NAMALWA (cell line): ENCODE results near the gene TMEM30B.

ENCODE experiments used
- DNase-seq: peaks from one replicate; pipeline ENCODE4 v3.0.0-alpha.2; 2015; ENCODE audit warnings: low spot score

TMEM30B gene

DNA sequence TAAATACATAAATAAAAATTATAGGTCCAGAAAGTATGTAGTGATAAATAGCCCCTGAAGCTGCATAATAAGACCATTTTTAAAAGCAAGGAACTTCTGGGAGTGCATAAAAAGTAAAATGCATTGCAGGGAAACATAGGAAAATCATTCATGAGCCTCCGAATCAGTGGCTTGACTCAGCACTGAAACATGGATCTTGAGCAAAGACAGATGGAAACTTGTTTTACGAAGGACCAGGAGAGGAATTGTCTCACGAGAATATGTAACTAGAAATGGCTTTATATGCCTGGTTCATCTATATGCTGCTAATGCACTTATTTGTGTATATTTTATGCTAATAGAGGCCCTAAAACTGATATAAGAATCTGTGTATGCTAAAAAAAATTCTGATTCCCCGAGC is 14.7 kb downstream of the TMEM30B start:
- no peak for DNase-seq

DNA sequence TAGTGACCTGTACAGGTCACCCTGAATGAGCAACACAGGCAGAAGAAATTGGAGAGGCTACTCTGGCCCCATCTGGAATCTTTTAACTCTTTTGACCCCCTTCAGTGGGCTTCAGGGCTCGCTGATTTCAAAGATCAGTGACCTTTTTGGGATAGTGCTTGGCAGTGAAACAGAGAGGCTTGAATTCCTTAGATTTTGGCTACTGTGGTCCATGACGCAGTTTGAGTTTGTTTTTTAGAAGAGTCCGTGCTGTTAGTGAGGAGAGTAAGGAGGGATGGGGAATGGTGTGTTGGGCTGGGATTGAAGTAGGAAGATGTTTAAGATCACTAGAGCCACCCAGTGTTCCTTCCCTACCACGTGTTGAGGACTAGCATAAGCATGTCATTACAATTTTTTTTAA is 16.5 kb downstream of the TMEM30B start:
- no peak for DNase-seq

DNA sequence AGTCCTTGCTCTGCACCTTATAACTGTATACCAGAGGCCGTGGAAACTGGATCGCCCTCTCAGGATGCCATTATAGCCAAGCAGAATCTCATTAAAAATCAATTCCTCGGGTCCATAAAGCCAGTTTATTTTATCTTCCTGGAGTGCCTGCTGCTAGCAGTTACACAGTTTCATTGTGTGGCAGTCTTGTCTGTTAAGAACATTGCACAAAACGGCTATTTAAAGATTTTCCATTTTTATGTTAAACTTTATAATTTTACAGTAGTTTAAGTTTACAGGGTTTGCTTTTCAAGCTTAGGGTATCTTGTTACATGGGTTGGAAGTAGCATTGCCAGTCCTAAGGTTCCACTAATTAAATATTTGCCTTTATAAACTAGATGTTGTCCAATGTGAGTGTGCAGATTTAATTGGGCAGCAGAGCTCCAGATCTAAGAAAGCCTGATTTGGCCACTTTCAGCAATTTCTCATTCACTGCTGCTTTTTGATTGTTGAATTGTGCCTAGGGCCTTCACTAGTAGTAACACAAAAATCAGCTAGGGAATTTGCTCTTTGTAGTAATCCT is 17.0 kb downstream of the TMEM30B start:
- DNase-seq, result no peak

DNA sequence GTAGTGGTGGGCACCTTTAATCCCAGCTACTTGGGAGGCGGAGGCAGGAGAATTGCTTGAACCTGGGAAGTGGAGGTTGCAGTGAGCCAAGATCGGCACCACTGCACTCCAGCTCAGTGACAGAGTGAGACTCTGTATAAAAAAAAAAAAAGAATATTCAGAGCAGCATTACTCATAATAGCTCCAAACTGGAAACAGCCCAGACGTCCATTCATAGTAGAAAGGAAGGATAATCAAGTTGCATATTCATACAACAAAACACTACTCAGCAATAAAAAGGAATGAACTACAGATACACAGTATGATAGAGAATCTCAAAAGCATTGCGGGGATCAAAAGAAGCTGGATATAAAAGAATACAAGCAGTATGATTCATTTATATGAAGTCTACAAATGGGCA is 19.1 kb downstream of the TMEM30B start:
- no peak for DNase-seq

DNA sequence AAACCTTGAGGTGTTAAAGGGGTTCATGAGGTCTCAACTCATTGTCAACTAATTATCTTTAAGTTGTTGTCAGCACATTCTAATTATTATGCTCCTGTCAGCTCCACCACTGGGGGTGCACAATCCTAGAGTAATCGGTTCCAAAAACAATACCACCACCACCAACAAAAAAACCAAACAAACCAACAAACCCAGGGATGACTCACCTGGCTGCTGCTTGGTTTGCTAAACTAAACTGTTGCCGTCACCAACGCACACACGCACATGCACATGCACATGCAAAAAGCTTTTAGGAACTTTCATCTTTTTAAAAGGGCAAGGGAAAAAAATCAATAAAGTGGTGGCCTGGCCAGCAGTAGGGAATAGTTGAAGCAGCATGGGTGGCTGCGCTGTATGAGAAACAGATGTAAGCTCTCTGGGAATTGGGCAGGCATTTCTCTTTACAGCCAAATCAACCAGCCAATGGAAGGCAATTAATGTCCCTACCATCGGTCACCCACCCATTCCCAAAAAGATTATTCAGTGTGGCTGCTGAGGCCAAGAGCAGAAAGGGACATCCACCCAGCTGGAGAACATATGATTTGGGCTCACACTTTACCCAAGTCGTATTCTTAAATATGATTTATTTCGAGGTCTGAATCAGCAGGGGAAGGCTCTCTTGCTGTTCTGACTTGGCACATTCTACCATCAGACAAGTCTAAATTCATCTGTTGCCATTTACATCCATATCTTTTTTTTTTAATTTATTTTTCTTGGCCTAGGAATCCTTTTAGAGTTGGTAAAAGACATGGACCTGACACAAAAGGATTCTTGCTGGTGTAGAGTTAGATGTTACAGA is 20.0 kb downstream of the TMEM30B start:
- DNase-seq, result no peak

DNA sequence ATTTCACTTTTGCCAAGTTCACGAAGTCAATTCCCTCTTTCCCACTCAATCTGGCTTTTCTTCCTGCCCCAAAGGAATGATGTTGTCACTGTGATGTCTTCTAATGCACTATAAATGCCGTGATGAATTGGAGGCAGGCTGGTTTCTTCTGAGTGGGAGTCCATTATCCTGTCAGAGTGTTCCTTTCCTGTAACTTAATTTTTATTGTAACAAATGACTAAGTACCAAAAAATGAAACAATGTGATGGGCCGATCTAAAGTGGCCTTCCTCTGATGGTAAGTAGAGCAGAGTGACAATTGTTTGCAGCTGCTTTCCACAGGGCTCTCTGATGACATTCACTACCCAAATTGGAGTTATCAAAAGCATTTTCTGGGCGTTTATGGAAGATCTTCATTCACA is 22.2 kb downstream of the TMEM30B start:
- no peak for DNase-seq

DNA sequence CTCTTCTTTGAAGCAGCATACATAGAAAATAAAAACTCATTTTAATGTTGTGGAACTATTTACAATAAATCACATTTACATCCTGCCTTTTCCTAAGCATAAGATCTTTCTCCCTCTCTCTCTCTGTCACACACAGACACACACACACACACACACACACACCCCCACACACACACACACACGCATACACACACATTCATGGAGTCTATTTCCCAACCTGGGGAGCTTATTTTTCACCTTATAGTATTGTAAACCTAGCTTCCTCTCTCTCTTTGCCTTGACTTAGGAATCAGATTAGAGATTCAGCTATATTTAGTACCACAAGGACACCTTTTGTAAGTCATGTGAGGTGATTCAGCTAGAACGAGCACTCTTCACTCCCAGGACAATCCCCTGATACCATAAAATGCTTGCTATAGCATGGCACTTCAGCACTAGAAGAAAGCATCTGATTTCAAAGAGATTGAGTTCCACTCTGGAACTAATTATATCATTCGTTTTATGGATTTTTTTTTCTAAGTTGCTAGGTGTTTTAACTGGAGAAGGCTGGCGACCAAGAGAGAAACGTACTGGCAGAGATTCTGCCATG is 23.6 kb downstream of the TMEM30B start:
- no peak for DNase-seq

DNA sequence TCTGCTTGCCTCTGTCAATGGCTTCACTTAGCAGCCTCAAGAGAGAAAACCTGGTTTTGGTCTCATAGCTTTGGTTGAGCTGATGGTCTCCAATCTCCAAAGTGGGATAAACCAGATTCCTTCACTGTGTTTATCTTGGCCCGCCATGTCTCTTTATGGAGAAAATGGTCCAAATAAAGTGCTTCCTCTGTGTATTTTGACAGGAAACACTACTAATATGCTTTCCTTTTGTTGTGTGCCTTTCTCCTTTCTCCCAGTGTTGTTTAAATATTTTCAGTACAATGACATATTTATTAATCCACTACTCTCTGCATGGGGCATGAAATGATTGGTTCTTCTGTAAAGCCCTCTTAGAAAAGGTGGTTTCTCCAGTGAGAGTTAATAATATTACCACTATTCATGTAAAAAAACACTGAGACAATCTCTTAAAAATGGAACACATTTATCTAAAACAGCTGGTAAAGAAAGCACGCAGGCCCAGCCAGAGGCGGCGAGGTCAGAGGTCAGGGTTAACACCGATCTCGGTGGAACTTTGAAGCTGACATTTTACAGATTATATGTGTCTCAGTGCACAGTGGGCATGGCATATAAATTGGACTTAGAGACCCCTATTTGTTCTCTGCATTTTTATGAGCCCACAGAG is 24.2 kb downstream of the TMEM30B start:
- DNase-seq, result no peak

DNA sequence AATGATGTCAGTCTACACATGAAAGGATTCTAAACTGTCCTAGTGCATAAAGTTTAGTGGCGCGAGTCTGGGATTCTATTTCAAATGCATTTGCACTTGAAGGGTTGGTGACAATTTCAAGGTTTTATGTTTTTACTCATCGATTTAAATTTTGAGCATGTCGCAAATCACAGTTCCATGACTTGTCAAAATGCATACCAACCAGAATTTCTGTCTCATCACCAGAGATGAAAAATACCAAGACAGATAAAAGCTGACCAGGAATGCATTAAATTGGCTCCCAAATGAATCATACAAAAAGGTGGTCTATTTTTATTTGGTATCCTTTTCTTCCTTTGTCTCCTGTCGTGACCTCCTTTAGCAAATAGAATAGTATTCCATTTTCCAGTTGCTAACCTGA is 25.2 kb downstream of the TMEM30B start:
- DNase-seq, result no peak

DNA sequence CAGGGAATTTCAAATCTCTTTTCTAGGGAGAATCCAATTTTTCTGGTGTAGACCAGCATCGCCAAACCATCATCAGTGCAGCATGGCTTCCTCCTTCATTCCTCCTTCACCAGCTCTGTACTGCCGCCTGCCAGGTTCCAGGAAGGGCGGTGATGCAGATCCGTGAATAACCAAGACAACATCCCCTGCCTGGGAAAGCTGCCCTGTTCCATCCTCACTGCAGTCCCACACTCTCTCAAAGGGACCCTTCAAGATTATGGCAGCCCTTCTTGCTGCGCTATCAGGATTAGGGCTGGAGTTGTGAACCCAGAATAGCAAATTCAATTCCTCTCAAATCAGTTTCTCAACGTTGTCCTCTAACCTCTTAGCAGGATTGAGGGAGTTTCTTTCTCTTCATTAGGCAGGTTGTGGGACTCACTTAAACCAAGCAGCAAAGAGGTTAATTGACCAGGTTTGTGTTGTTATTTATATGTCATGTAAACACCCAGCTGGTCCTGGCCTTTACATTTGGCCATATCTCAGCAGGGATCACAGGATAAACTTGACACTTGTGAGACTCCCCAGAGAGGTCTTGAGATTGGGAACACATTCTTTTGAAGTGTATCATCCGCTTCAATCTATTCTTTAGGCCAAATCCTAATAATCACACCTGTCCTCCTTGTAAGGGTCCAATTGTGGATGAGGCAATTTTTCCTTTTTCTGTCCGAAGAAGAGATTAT is 26.2 kb downstream of the TMEM30B start:
- no peak for DNase-seq

DNA sequence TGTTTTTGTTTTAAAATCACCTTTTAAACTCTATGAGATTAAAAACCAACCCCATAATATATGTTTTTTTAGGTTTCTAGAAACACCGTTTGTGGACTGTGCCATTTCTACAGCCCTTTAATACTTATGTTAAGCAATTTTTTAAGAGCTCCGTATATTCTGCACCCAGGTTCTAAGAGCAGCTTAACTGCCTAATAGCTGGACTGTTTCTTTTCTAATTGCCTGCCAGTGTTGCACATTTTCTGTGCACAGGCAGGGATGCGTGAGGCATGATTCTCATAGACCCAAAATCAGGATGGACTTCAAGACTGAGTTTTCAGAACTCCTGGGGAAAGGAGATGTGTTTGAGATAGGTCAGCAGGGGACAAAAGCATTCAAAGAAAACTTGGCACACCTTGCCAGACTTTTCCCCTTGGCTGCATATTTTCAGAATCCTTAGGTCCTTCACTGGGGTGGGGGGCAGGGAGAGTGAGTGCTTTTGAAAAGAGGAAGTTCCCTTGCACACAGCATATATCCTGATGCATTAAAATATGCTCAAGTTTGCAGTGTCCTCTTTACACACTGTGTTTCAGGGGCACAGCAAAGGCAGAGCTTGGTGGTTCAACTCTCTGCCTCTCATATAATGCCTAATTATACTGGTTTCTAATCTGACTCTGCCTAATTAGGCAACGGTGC is 27.9 kb downstream of the TMEM30B start:
- peak; percentile 35 for DNase-seq

DNA sequence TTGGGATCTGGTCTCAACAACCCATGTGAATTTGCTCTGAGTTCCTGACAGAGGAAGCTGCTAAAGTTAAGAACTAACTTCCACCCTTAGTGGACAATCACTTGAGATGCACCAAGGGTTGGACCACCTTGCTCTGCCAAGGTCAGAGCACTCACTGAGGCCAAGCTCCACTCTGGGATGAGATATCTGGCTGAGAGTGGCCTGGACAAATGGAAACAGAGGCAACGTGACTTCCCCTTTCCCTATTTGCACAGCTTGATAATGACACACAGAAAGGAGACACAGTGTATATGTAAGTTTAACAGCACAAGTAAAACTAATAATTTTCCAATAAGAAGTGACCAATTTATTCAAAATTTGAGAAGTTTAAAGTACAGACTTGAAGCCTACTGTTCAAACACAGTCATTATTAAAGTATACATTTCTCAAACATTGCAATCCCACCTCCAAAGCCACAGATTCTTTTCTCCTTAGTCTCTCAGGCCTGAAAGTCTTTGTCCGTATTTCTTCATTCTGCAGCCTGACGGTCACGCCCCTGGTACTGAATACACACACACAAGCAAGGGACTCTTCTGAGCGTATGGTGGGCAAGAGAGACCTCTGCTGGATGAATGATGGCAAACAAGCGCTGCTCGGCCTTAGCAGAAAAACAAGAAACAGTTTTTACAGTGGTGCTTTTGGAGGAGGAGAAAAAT is 28.6 kb downstream of the TMEM30B start:
- DNase-seq, result peak; percentile 85

DNA sequence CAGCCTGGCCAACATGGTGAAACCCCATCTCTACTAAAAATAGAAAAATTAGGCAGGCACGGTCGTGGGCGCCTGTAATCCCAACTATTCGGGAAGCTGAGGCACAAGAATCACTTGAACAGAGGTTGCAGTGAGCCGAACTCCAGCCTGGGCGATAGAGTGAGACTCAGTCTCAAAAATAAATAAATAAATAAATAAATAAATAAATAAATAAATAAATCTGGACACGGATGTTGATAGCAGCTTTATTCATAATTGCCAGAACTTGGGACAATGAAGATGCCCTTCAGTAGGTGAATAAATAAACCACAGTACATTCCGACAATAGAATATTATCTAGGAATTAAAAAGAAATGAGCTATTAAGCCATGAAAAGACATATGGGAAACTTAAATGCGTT is 31.1 kb downstream of the TMEM30B start:
- no peak for DNase-seq

DNA sequence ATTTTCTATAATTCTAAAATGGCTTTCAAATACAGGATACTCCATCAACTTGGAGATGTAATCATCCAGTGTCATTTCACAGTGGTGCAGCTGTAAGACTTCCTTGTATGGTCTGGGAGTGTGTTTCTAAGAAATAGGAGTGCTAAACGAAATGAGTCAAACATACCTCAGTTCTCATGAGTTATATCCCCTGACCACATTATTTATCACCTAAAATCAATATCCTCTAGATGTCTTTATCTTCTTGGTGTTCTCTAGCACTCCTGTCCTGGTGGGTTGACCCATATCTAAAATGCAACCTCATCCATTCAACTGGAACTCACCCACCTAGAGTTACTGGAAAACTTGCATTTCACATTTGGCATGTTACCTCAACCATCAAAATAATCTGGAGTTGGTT is 33.2 kb downstream of the TMEM30B start:
- DNase-seq, result no peak

DNA sequence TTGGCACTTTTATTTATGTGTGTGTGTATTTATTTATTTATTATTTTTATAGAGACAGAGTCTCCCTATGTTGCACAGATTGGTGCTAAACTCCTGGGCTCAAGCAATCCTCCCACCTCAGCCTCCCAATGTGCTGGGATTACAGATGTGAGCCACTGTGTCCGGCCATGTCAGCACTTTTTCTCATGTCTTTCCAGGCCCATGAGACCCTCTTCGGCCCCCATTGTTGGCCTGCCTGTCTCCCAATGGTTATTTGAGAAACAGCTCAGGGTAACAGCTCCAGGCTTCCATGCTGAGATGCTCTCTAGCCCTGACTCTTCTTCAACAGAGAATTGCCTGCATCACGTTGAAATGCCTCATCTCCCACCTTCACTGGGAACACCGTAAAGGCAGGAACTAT is 34.4 kb downstream of the TMEM30B start:
- DNase-seq, result no peak

DNA sequence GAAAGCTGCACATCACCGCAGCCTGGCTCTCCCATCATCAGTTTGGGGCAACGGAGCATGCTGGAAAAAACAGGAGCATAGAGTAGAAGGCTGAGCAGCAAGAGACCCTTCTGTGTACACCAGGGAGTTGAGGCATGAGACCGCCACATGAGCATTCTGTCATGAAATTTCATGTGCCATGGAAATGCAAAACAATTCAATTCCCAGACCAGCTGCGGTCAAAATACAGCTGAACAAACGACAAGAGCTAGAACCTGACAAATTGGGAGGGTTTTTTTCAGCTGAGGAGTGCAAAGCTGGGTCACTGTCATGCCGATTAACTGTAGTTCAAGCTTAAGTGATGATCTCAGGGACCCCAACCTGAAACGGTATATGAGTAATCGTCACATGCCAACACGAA is 37.1 kb downstream of the TMEM30B start:
- DNase-seq, result peak; percentile 63

DNA sequence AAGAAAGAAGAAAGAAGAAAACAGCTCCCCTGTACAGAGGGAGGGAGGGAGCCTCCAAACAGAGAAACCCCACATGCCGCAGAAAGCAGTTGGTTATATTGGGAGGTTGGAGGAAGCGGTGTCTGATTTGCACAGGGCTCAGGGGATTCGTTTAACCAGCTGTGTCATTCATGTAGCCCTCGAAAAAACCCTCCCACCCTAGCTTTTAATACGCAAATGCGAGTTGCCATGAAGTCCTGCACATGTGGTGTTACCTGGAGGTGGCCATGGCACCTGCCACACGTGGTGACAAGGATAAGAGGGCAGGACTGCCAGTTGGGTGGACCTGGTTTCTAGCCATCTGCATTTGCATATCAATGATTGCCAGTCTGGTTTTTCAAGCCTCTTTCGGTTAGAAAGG is 40.9 kb downstream of the TMEM30B start:
- peak; percentile 83 for DNase-seq

DNA sequence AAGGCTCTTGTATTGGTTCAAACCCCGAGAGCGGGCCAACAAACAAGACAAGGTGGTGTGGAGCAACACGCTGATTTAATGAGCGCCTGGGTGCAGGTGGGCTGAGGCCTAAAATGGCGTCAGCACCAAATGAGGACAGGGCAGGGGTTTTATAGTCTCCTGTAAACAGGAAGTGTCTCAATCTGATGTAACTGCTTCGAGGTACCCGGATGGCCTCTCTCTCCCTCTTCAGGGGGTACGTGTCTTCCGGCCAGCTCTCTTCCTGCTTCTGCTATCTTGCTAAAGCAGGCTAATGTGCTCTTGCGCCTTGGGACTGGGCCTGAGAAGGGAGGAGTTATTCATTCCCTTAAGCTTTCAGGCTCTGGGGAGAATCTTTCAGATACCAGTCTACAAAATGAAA is 41.9 kb downstream of the TMEM30B start:
- peak; percentile 78 for DNase-seq

DNA sequence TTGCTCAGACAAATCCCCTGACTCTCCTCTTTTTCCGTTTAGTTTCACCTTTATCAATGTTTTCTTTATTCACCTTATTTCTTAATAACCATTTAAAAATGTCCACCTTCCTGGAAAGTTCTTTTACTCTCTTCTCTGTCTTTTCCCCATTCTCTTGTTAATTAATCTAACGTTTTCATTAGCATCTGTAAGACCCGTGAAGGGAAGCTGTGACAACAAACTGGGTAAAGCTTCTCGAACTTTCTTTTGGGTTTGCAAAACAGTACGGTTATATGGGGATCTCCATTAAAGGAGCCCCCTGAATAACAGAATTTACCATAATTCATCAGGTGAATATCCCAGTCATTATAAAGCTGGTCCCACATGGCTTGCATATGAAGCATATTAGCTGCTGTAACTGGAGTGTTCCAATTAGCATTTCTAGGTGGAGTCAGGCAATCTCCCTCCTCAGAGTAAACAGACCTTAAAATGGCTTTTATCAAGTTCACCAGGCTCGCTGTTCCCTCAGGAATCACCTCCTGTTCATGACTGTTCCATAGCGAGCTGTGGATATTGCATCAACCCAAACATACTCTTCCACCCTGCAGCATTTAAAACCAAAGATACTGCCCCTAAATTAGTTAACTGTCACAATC is 42.4 kb downstream of the TMEM30B start:
- DNase-seq, result no peak

DNA sequence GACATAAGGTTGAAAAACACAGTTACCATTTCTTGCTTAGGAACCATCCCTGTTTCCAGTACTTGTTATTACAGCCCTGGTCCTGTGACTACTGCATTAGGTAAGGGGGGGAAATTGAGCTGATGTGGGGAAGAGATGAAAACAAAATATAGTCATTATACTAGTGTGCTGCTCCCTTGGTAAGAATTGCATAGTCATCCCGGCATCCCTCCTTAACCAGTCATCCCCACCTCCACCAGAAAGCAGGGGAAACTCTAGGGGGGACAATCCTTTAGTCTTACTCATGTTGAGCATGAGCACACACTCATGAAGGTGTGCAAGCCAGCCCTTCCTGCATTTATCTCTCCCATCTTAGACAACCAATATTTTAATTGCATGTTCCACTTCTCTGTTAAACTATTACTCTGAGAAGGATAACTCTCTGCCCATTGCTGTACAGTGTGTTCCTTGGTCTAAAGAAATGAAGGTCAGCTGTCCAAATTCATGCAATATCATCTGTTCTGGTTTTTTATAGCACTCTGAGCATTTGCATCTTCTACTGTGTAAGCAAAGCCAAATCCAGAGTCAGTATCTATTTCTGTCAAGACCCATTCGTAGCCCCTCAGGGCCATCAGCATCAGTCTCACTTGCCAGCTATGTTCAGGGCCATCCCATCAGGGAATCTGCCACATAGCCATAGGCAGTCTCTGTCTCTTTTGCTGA is 46.8 kb downstream of the TMEM30B start:
- DNase-seq, result no peak
